HCT116 (cell line): ENCODE measurements around the gene DNAJB1. TPM values are rescaled to one million over a fixed set of nuclear protein-coding genes. Genes with fewer than 3 reads are reported as not detected.
A peak's percentile ranks its signal among the peaks of the same experiment; 100 is the strongest.

Experiments
- ATAC-seq: fragments of 200-7000 bp; cut with Tn5 transposase; 2 replicates; pipeline ENCODE4 v1.9.1; 2020; ENCODE audit warnings: mild to moderate bottlenecking, moderate library complexity
- BruUV-seq: library from RNA; stranded (reverse); fragments of 400-500 nt; replicated peaks from 2 replicates; lab custom pipeline; 2021; lab: Mats Ljungman, UMichigan
- CTCF ChIA-PET: fragments of 300-600 bp; sonication (Branson Sonifier 250); formaldehyde crosslinking; loops from one replicate; lab custom pipeline; 2021; ENCODE audit warnings: antibody characterized with exemption; lab: Charles Lee
- POLR2A ChIA-PET: fragments of 300-600, 350-600 bp; sonication (Branson Sonifier 250); formaldehyde crosslinking; loops from one replicate; lab custom pipeline; 2021; ENCODE audit warnings: antibody characterized with exemption; lab: Charles Lee
- RAD21 ChIA-PET, 2 experiments: fragments of 300-600 bp; sonication (Branson Sonifier 250); formaldehyde crosslinking; loops; one replicate each; lab custom pipeline; 2023; ENCODE audit warnings: low total read pairs in 2 of 2; ENCODE audit not compliant: uncharacterized antibody in 2 of 2, unreplicated experiment in 2 of 2, low non-redundant PET in 1 of 2; lab: Charles Lee
- DNase-seq: peaks from one replicate; pipeline ENCODE4 v3.0.0-alpha.2; 2010; ENCODE audit warnings: low read depth, low spot score
- H2AFZ ChIP-seq: fragments of 200-600 bp; shearing (Covaris generic), sonication (generic); 2 replicates; pipeline ENCODE4 v1.6.1; 2017; ENCODE audit warnings: low read depth, mixed run types, mixed read lengths, antibody characterized with exemption, low read length; ENCODE audit not compliant: poor library complexity, severe bottlenecking
- H3K27ac ChIP-seq: 2 replicates; pipeline ENCODE4 v1.5.1; 2012; ENCODE audit warnings: low read depth, low read length
- H3K27me3 ChIP-seq: fragments of 200-600 bp; sonication (generic); 2 replicates; pipeline ENCODE4 v1.6.1; 2016; ENCODE audit warnings: mixed run types, low read length, mixed read lengths; ENCODE audit not compliant: insufficient read depth
- H3K36me3 ChIP-seq, 2 experiments: fragments of 200-500 bp in 1 of 2; fragments of 200-600 bp in 1 of 2; sonication (Bioruptor generic) in 1 of 2; sonication (generic) in 1 of 2; 2 replicates each; pipeline versions ENCODE4 v1.5.1 to v1.6.1; 2014 to 2016; ENCODE audit warnings: low read length in 2 of 2, inconsistent platforms in 1 of 2, mixed read lengths in 1 of 2, mixed run types in 1 of 2; ENCODE audit not compliant: insufficient read depth in 2 of 2, control insufficient read depth in 1 of 2
- H3K4me1 ChIP-seq, 2 experiments: fragments of 200-600 bp in 1 of 2; sonication (generic) in 1 of 2; 2 replicates each; pipeline versions ENCODE4 v1.5.1 to v1.6.1; 2012 to 2017; ENCODE audit warnings: low read length in 2 of 2, inconsistent platforms in 1 of 2, mild to moderate bottlenecking in 1 of 2, mixed read lengths in 1 of 2, mixed run types in 1 of 2, moderate library complexity in 1 of 2; ENCODE audit not compliant: insufficient read depth in 2 of 2, control insufficient read depth in 1 of 2
- H3K4me2 ChIP-seq: fragments of 200-600 bp; sonication (generic); 2 replicates; pipeline ENCODE4 v1.6.1; 2017; ENCODE audit warnings: mixed run types, low read length, mixed read lengths
- H3K4me3 ChIP-seq, 2 experiments: fragments of 200-600 bp in 1 of 2; sonication (generic) in 1 of 2; replicated peaks in 1 of 2; 2 replicates each; pipeline ENCODE4 v1.5.1; 2011 to 2016; ENCODE audit warnings: low read length in 2 of 2, control low read depth in 1 of 2, low read depth in 1 of 2, mild to moderate bottlenecking in 1 of 2, mixed read lengths in 1 of 2, mixed run types in 1 of 2
- H3K79me2 ChIP-seq: fragments of 200-600 bp; sonication (generic); 2 replicates; pipeline ENCODE4 v1.6.1; 2017; ENCODE audit warnings: mild to moderate bottlenecking, mixed run types, low read length, moderate library complexity, mixed read lengths; ENCODE audit not compliant: insufficient read depth
- H3K9ac ChIP-seq: fragments of 200-600 bp; sonication (generic); 2 replicates; pipeline ENCODE4 v1.6.1; 2016; ENCODE audit warnings: low read length, mixed read lengths
- H3K9me2 ChIP-seq: fragments of 200-600 bp; sonication (generic), shearing (Covaris generic); 2 replicates; pipeline ENCODE4 v1.6.1; 2017; ENCODE audit warnings: mixed run types, mild to moderate bottlenecking, moderate library complexity; ENCODE audit not compliant: insufficient read depth
- H3K9me3 ChIP-seq, 2 experiments: fragments of 200-500 bp in 1 of 2; fragments of 200-600 bp in 1 of 2; sonication (Bioruptor generic) in 1 of 2; sonication (generic) in 1 of 2; 2 replicates each; pipeline ENCODE4 v1.6.1; 2014 to 2017; ENCODE audit warnings: low read length in 2 of 2, mixed read lengths in 2 of 2, inconsistent platforms in 1 of 2, low read depth in 1 of 2, mild to moderate bottlenecking in 1 of 2, mixed run types in 1 of 2, moderate library complexity in 1 of 2; ENCODE audit not compliant: control insufficient read depth in 1 of 2, insufficient read depth in 1 of 2
- H4K20me1 ChIP-seq: fragments of 200-600 bp; sonication (generic), shearing (Covaris generic); 2 replicates; pipeline ENCODE4 v1.6.1; 2017; ENCODE audit warnings: mixed run types, mild to moderate bottlenecking, moderate library complexity; ENCODE audit not compliant: insufficient read depth
- CBX3 ChIP-seq: IDR thresholded peaks from 2 replicates; pipeline ENCODE4 v1.6.1; 2012; ENCODE audit warnings: low read depth
- CEBPB ChIP-seq: IDR thresholded peaks from 2 replicates; pipeline ENCODE4 v1.6.1; 2012; ENCODE audit warnings: low read depth
- EGR1 ChIP-seq: IDR thresholded peaks from 2 replicates; pipeline ENCODE4 v1.6.1; 2012; ENCODE audit warnings: low read depth
- ELF1 ChIP-seq: IDR thresholded peaks from 2 replicates; pipeline ENCODE4 v1.6.1; 2012; ENCODE audit warnings: low read depth, borderline replicate concordance
- FOSL1 ChIP-seq: IDR thresholded peaks from 2 replicates; pipeline ENCODE4 v1.6.1; 2012; ENCODE audit warnings: low read depth
- JUND ChIP-seq: IDR thresholded peaks from 2 replicates; pipeline ENCODE4 v1.6.1; 2012
- POLR2A ChIP-seq: IDR thresholded peaks from 2 replicates; pipeline ENCODE4 v1.7.0; 2011; ENCODE audit warnings: borderline replicate concordance; ENCODE audit not compliant: insufficient read depth, insufficient read length; ENCODE audit errors: extremely low read depth
- RAD21 ChIP-seq: IDR thresholded peaks from 2 replicates; pipeline ENCODE4 v1.6.1; 2012; ENCODE audit warnings: low read depth, mild to moderate bottlenecking
- SP1 ChIP-seq: IDR thresholded peaks from 2 replicates; pipeline ENCODE4 v1.6.1; 2012; ENCODE audit warnings: low read depth
- YY1 ChIP-seq: IDR thresholded peaks from 2 replicates; pipeline ENCODE4 v1.6.1; 2011; ENCODE audit warnings: low read length, low read depth, moderate library complexity, mild to moderate bottlenecking; ENCODE audit not compliant: insufficient replicate concordance; ENCODE audit errors: extremely low read depth
- ZFX ChIP-seq: fragments of 450-650 bp; IDR thresholded peaks from 2 replicates; pipeline ENCODE4 v1.6.1; 2017
- intact Hi-C: fragments of 100-400 bp; cut with micrococcal nuclease; formaldehyde crosslinking; loops from 2 replicates; pipeline ENCODE4 v1.10.0; 2022
- total RNA-seq: library from RNA; stranded (reverse); gene quantifications from one replicate; pipeline ENCODE4 v1.2.1, GENCODE V29; 2021; ENCODE audit not compliant: unreplicated experiment
- TF ChIP-seq, protein P1 (sequence below): IDR thresholded peaks from 2 replicates; pipeline ENCODE4 v1.6.1; 2011; ENCODE audit warnings: mild to moderate bottlenecking, low read length, moderate library complexity; ENCODE audit not compliant: insufficient replicate concordance; ENCODE audit errors: extremely low read depth
- TF ChIP-seq, protein P2 (sequence below), 3 experiments: fragments of 200-600 bp in 1 of 3; sonication (generic) in 1 of 3; IDR thresholded peaks in 2 of 3; conservative IDR thresholded peaks in 1 of 3; 2 replicates each; pipeline ENCODE4 v1.5.1; 2012 to 2017; ENCODE audit warnings: low read depth in 2 of 3, low read length in 2 of 3, antibody characterized with exemption in 1 of 3, borderline replicate concordance in 1 of 3, control low read depth in 1 of 3, mild to moderate bottlenecking in 1 of 3, mixed read lengths in 1 of 3, mixed run types in 1 of 3, moderate library complexity in 1 of 3; ENCODE audit not compliant: insufficient read depth in 1 of 3

DNAJB1 gene
- total RNA-seq, 1 experiment from 2014 or later = 175 TPM

DNA sequence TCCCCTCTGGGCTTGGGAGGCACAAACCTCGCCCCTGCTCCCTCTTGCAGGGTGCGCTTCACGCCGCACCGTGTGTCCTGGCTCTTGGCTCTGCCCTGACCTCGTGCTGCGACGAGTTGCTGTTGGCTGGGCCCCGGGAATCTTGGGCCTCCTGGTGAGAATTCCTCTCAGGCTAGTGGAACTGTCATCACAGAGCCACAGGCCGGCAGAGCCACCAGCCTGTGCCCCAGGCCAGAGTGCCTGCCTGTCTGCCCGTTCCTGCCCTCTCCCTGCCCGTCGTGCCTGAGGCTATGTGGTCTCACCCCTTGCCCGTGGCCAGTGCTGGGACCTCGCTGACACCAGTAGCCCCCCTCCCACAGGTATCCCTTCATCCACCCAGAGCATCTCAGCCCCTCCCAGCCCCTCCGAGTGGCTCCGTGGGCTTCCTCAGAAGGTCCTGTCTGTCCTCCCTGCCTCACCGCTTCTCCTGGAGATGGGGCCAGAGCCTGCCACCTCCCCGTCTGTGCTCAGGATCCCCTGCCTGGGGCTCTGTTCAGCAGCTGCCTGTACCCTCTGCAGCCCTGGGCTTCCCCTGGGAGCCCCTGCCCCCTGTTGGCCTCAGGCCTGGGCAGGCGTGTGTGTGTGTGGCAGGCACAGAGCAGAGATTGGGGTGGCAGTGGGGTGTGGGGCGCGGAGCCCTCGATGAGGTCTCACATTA lies 40.3 kb upstream of the DNAJB1 start:
- Histone ChIP-seq H3K27ac (no peak overlapping the region), H3K9me2 (no peaks in the 10 kb centered on the region), H3K4me1 (peaks cover 30 to 47% of the 10 kb centered on the region in 2 experiments), H3K9me3 (no peaks in the 10 kb centered on the region), H4K20me1 (0 out of 2 replicates have a peak, but pooled peaks cover 3% of the 10 kb centered on the region), H3K36me3 (no peaks in the 10 kb centered on the region; a peak in 2 of 4 replicates), H2AFZ (no peak overlapping the region), H3K9ac (no peak overlapping the region), H3K79me2 (peaks cover 92% of the 10 kb centered on the region), H3K4me2 (no peak overlapping the region), H3K27me3 (no peaks in the 10 kb centered on the region), H3K4me3 (no peak overlapping the region)
- ChIA-PET POLR2A (no interaction called here), CTCF (no interaction called here), RAD21 (no interaction called here)
- no peak for ATAC-seq
- no peak for DNase-seq
- TF ChIP-seq CBX3 = no peak
- TF ChIP-seq ELF1 = no peak
- TF ChIP-seq RAD21 = no peak
- TF ChIP-seq FOSL1 = no peak
- TF ChIP-seq CEBPB = no peak
- no peak for TF ChIP-seq POLR2A
- TF ChIP-seq ZFX = no peak
- intact Hi-C loops = loop anchor here (5.0 kb wide), 1 partner anchor 129 kb away; no protein-coding TSS in a partner anchor
- BruUV-seq = no TSS peak

DNA sequence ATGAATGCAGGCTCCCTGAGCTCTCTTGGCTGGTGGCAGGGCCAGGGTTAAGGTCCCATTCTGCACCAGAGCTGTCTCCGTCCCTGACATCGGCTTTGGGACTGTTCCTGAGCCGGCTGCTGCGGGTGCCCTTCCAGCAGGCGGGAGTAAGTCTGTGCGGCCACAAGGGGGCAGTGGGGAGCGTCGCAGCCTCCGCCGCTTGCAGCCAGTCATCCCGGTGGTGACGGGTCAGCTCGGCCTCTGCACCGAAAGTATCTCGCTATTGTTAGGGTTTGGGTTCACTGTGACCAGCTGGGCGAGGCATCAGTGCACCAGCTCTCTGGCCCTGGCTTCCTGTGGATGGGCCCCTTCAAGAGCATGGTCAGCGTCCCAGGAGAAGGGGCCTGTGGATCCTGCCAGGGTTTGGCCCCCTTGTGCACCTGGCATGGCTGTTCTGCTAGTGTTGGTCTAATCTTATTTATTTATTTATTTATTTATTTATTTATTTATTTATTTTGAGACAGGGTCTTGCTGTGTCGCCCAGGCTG lies 38.5 kb upstream of the DNAJB1 start:
- peak; percentile 83 for ATAC-seq
- POLR2A ChIA-PET = interaction anchor here (0.9 to 3.0 kb wide), 2 partner anchors 15 to 39 kb away, joined by 3 to 17 read pairs; partner anchors contain the start of genes DNAJB1 and NDUFB7
- H3K27ac ChIP-seq = peak overlapping the region; percentile 51
- no peak for TF ChIP-seq ELF1
- TF ChIP-seq, protein P1, sequence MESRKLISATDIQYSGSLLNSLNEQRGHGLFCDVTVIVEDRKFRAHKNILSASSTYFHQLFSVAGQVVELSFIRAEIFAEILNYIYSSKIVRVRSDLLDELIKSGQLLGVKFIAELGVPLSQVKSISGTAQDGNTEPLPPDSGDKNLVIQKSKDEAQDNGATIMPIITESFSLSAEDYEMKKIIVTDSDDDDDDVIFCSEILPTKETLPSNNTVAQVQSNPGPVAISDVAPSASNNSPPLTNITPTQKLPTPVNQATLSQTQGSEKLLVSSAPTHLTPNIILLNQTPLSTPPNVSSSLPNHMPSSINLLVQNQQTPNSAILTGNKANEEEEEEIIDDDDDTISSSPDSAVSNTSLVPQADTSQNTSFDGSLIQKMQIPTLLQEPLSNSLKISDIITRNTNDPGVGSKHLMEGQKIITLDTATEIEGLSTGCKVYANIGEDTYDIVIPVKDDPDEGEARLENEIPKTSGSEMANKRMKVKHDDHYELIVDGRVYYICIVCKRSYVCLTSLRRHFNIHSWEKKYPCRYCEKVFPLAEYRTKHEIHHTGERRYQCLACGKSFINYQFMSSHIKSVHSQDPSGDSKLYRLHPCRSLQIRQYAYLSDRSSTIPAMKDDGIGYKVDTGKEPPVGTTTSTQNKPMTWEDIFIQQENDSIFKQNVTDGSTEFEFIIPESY = no peak
- TF ChIP-seq CEBPB = no peak
- TF ChIP-seq SP1 = no peak
- TF ChIP-seq EGR1 = no peak
- TF ChIP-seq JUND = no peak
- peak; percentile 32 for TF ChIP-seq YY1
- no peak; the same call in 1 of the 2 replicates for TF ChIP-seq RAD21
- TF ChIP-seq, protein P2, sequence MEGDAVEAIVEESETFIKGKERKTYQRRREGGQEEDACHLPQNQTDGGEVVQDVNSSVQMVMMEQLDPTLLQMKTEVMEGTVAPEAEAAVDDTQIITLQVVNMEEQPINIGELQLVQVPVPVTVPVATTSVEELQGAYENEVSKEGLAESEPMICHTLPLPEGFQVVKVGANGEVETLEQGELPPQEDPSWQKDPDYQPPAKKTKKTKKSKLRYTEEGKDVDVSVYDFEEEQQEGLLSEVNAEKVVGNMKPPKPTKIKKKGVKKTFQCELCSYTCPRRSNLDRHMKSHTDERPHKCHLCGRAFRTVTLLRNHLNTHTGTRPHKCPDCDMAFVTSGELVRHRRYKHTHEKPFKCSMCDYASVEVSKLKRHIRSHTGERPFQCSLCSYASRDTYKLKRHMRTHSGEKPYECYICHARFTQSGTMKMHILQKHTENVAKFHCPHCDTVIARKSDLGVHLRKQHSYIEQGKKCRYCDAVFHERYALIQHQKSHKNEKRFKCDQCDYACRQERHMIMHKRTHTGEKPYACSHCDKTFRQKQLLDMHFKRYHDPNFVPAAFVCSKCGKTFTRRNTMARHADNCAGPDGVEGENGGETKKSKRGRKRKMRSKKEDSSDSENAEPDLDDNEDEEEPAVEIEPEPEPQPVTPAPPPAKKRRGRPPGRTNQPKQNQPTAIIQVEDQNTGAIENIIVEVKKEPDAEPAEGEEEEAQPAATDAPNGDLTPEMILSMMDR (IDR thresholded peaks at IDR 0.05 in 2 of 3, conservative IDR thresholded peaks at IDR 0.05 in 1 of 3; ENCODE audit: borderline replicate concordance in 1 of 3, insufficient read depth in 1 of 3, low read depth in 2 of 3, low read length in 2 of 3) = peak; percentile 57 to 97 (median 96); a peak in 5 of 6 replicates

More for the DNA sequence above, 38.5 kb upstream of the DNAJB1 start:
- intact Hi-C loops = loop anchor here (5.0 kb wide), 1 partner anchor 131 kb away; no protein-coding TSS in a partner anchor
- Histone ChIP-seq H4K20me1 (0 out of 2 replicates have a peak, but pooled peaks cover 3% of the 10 kb centered on the region), H3K9ac (peak overlapping the region; percentile 36), H3K4me3 (peak overlapping the region; percentile 13 to 23; a peak in 3 of 4 replicates), H3K4me2 (peak overlapping the region; percentile 67), H3K79me2 (peaks cover 95% of the 10 kb centered on the region), H3K36me3 (no peaks in the 10 kb centered on the region), H3K27me3 (no peaks in the 10 kb centered on the region), H2AFZ (no peak overlapping the region), H3K4me1 (peaks cover 33 to 47% of the 10 kb centered on the region in 2 experiments), H3K9me2 (no peaks in the 10 kb centered on the region), H3K9me3 (no peaks in the 10 kb centered on the region)
- BruUV-seq = no TSS peak
- DNase-seq = peak; percentile 67
- CTCF ChIA-PET = interaction anchor here (0.7 to 2.6 kb wide), 7 partner anchors 10 to 204 kb away, joined by 3 to 14 read pairs (median 4); no protein-coding TSS in a partner anchor
- RAD21 ChIA-PET = no interaction called here
